ENCODE data around the gene TMEM87A.
"Not testable (repeated sequence)": the region's sequence is repeated elsewhere in the genome, so short reads cannot be mapped to it uniquely, and the experiment has no call there.

TMEM87A gene

DNA sequence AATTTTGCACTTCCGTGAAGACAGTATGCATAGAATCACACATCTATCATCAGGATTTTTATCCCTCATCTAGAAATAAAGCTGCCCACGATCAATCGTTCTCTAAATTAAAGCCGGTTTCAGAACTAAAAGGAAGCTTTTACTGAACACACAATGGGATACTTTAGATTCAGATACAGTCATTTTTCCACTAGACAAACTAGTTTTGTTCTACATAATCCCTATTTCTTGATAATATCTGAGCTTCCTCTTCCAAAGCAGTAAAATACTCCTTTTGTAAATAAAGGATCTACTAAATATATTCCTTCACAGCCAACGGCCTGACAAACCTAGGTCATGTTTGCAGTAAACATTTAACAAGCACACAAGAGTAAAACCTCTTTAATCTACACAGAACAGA, 2.2 kb downstream of the TMEM87A start:
- DNase-seq (ENCODE audit: low read depth): no peak

DNA sequence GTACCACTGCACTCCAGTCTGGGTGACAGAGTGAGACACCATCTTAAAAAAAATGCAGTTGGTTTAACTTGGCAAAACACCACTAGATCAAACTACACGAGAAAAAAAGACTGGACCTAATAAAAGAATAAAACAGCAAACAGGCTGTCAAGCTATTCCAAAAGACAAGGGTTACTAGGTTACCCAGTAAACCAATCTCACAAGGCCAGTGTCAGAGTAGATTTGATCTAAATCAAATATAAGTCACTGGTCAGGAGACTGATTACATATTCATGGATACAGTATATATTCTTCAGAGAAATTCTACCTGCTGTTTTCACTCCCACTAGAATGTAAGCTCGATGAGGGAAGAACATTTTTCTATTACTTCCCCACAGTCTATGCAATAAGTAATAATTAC, 2.7 kb downstream of the TMEM87A start:
- DNase-seq (ENCODE audit: low read depth): no peak

DNA sequence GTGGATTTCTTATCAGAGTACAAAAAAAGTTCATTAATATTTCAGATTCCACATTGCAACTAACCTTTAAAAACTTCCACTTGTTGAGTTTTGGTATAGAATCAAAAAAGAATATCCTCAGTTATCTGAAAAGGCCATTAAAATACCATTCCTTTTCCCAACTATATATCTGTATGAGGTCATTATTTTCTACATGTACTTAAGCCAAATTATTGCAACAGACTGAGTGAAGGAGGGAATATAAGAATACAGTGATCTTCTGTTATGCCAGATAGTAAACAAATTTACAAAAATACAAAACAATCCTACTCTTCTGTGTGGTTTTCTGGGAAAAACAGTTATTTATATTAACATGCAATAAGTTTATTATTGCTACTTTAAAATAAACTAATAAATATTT, 5.9 kb downstream of the TMEM87A start:
- DNase-seq (ENCODE audit: low read depth): no peak

DNA sequence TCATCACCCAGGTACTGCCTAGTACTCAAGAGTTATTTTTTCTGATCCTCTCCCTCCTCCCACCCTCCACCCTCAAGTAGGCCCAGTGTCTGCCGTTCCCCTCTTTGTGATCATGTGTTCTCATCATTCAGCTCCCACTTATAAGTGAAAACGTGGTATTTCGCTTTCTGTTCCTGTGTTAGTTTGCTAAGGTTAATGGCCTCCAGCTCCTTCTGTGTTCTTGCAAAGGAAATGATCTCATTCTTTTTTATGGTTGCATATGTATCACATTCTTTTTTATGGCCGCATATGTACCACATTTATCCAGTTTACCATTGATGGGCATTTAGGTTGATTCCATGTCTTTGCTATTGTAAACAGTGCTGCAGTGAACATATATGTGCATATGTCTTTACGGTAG, 8.4 kb downstream of the TMEM87A start:
- DNase-seq (ENCODE audit: low read depth): no peak

DNA sequence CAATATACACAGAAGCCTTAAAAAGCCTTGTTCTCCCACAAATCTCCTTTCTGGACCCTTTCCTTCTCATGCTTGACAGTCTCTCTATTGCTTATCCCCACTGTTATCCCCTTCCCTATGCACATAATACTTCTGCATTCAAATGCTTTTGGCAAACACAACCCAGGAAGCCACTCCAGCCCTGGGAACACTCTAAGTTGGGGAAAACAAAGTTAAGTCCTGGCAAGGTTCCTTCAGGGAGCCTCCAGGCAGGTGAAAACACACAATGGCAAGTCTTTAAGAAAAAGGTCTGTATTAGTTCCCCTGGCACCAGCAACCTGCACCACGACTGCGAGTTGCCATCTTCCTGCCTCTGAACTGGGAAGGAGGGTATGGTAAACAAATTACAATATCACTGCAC, 19.9 kb downstream of the TMEM87A start:
- no peak for DNase-seq (ENCODE audit: low read depth)

GRCh38 chr15:42240823-42241222, 32.4 kb downstream of the TMEM87A start:
- no peak for DNase-seq (ENCODE audit: low read depth)

- DNase-seq (ENCODE audit: low read depth): no peak
These were observed 33.6 kb downstream of the TMEM87A start for GRCh38 chr15:42239528-42240182.

GRCh38 chr15:42233107-42233506, 40.1 kb downstream of the TMEM87A start:
- DNase-seq (ENCODE audit: low read depth): no peak

DNA sequence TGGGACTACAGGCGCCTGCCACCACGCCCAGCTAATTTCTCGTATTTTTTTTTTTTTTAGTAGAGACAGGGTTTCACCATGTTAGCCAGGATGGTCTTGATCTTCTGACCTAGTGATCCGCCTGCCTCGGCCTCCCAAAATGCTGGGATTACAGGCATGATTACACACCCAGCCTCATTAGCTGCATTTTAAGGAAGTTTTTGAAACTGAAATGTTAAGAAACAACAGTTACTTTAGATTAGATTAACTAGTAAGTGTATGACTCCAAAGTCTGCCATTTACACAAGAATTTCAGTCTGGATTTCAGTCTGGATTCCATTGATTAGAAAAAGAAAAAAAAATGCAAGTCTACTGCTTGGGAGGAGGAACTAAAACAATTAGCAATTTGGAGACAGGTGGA, 40.6 kb downstream of the TMEM87A start:
- DNase-seq (ENCODE audit: low read depth): no peak

DNA sequence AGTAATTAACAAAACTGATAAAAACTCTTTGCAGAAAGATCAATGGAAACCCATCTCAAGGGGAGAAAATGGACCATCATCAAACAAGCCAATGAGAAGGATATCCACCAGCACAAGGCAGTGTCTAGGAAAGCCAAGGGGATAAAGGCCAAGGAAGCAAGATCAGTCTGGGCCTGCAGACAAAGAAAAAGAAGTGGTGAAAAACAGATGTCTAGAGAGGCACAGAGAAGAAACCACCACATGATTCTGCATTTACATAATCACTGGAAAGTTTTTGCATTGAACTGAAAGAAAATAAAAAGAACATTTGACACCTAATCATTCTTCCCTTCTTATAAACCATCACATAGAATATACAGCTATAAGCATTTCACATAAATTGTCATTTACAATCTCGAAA, 42.1 kb downstream of the TMEM87A start:
- no peak for DNase-seq (ENCODE audit: low read depth)

- not testable (repeated sequence) for DNase-seq (ENCODE audit: low read depth)
These were observed 44.3 kb downstream of the TMEM87A start for GRCh38 chr15:42228981-42229380.

GRCh38 chr15:42228036-42228435, 45.2 kb downstream of the TMEM87A start:
- DNase-seq (ENCODE audit: low read depth): no peak

DNA sequence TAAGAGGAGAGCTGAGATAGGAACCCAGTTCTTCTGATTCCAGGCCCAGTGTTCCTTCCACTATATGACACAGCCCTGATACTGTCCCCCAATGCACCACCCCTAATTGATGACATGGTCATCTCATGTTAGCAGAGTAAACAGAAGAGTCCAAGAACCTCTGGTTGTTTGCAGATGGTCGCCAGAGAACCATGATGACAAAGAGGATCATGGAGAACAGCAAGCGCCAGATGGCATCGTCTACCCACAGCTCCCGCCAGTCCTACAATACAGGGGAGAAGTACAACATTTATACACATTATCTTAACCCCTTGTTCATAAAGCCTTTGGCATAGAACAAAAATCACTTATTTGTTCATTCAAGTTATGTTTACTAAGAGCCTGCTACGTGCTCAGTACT, 46.6 kb downstream of the TMEM87A start:
- DNase-seq (ENCODE audit: low read depth): no peak

DNA sequence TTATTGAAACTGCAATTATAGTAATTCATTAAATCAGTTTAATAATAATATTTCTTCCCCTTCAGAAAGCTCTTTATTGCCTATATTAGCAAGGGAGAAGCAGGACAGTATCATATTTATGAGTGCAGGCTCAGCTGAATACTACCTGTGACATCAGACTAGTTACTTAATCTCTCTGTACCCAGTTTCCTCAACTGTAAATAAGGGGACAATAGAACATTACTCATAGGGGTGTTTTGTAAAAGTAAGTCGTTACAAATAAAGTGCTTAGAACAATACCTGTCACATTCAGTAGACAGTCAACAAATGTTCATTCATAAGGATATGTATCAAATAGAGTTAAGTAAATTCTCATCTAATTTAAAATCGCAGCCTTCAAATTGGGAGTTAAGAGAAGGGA, 53.0 kb downstream of the TMEM87A start:
- no peak for DNase-seq (ENCODE audit: low read depth)

DNA sequence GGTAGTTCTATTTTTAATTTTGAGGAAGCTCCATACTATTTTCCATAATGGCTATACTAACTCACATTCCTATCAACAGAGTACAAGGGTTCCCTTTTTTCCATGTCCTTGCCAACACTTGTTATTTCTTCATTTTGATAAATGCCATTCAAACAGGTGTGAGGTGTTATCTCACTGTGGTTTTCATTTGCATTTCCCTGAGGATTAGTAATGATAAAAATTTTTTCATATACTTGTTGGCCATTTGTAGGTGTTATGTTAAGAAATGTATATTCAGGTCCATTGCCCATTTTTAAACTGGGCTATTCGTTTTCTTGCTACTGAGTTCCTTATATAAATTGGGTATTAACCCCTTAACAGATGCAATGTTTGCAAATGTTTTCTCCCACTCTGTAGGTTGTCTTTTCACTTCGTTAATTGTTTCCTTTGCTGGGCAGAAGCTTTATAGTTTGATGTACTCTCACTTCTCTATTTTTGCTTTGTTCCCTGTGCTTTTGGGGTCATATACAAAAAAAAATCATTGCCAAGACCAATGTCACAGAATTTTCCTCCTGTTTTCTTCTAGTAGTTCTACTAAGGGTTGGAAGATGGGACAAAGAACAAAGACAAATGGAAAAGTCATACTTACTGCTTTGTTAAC, 54.2 kb downstream of the TMEM87A start:
- no peak for DNase-seq (ENCODE audit: low read depth)

DNA sequence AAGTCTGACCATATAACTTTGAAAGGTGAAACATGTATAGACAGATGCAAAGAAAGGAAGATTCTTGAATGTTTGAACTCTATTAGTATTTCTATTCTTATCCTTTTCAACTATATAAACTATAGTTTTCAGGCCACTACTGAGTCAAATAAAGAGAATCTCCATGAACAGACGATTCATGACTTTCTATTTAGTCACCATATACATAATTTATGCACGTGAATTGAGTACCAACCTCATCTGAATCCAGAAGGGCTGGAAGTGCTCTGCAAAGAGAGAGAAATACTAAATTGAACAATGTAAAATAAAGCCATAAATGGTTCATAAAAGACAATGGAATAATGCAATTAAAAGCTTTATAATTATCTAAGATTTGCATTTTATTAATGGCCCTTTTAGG, 55.7 kb downstream of the TMEM87A start:
- no peak for DNase-seq (ENCODE audit: low read depth)

DNA sequence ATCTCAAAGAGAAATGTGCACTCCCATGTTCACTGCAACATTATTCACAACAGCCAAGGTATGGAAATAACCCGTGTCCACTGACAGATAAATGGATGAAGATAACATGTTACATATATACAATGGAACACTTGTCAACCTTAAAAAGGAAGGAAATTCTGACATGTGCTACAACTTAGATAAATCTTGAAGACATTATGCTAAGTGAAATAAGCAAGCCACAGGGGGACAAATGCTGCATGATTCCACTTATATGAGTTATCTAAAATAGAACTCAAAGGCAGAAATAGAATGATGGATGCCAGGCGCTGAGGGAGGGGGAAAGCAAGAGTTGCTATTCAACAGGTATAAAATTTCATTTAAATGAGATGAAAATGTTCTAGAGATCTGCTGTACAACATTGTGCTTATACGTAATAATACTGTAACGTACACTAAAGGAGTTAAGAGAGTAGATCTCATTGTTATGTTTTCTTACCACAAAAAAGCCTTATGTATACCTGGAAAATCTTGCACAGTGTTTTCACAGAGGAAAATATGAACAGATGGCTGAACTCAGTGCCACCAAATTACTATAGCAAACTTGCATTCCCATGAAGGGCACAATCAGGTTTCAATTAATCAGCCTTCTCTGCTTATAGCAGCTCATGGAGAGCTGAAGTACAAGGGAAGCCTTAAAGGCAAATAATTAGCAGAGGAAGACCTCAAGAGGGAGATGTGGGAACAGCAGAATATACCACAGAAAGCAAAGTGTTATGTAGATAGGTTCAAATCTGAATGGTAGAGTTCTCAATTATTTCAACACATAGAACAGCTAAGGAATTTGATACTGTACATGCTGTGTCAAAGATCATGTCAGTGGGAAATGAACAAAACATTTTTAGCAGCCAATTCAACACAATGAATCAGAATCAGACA, 57.1 kb downstream of the TMEM87A start:
- DNase-seq (ENCODE audit: low read depth): no peak

DNA sequence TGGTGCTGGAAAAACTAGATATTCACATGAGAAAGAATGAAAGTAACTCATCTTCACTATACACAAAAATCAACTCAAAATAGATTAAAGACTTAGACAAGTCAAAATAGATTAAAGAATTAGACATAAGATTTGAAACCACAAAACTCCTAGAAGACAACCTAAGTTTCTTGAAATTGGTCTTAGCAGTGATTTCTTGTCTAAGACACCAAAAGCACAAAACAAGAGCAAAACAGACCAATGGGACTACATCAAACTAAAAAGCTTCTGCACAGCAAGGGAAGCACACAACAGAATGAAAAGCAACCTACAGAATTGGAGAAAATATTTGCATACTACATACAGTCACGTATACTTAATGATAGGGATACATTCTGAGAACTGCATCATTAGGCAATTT, 58.6 kb downstream of the TMEM87A start:
- no peak for DNase-seq (ENCODE audit: low read depth)

DNA sequence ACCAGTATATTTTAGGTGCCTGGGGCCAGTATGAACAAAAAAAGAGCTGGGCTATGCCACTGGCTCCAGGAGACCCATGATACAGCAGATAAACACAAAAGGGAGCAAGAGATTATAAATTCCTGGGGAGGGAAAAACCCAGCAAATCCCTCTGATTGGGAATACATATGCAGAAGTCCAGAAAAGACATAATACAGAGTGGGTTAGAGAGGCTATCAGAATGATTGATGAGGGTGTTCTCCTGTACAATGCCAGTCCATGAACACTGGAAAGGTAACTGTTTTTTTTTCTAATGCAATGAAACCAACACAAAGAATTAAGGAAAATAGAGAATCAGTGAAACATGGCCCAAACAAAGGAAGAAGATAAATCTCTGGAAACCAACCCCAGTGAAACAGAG, 59.7 kb downstream of the TMEM87A start:
- no peak for DNase-seq (ENCODE audit: low read depth)

DNA sequence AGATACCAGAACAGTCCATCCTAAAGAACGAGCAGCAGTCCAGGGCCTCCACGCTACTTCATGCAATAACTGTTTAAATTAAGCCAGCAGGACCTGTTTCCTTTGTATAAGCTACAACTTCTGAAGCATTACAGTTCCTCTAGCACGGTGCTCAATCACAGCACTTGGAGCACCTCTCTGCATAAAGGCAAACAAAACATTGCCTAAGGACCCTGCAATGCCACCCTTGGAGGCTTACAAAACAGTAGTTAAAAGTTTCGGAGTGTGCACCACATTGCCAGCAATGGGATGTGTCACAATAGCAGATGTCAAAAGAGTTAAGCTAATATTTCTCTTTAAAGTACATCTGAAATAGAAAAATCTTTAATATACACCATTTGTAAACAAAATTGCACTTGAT, 62.5 kb downstream of the TMEM87A start:
- DNase-seq (ENCODE audit: low read depth): no peak

- peak; percentile 68 for DNase-seq (ENCODE audit: low read depth)
These were observed 65.3 kb downstream of the TMEM87A start, which contains the start of gene VPS39 for GRCh38 chr15:42207674-42208579. Gene VPS39, minus strand, starts transcription at chr15:42208304. Its CDS starts 151 bp downstream, at chr15:42208153.

- no peak for DNase-seq (ENCODE audit: low read depth)
These were observed 66.8 kb downstream of the TMEM87A start for GRCh38 chr15:42206406-42206805.

Measured in stimulated activated CD8-positive, alpha-beta memory T cell treated with anti-CD3 and anti-CD28 coated beads, Interleukin-12 subunit alpha, Interleukin-12 subunit beta, amount 100 ng/mL, for 1 hour (primary cell).